Stimulated activated CD4-positive, alpha-beta T cell treated with anti-CD3 and anti-CD28 coated beads, Interleukin-2, amount 100 ng/mL, for 24 hours (primary cell): ENCODE data around the gene MED22.
A peak's percentile ranks its signal among the peaks of the same experiment; 100 is the strongest.
"Not testable (repeated sequence)": the region's sequence is repeated elsewhere in the genome, so short reads cannot be mapped to it uniquely, and the experiment has no call there.

ENCODE experiments used
- DNase-seq, 2 donors: peaks; one replicate each; pipeline ENCODE4 v3.0.0-alpha.2; 2020

Gene MED22

GRCh38 chr9:133347985-133348717, at the start of gene MED22, which contains the start of gene RPL7A:
MED22 (minus strand) TSS chr9:133348131; CDS start chr9:133346662, 1,469 bp downstream.
RPL7A (plus strand) TSS chr9:133348218; CDS start chr9:133348244, 26 bp downstream.
- DNase-seq: peak; percentile 92 to 94

GRCh38 chr9:133397370-133397769, 49.4 kb upstream of the MED22 start:
- DNase-seq: no peak

DNA sequence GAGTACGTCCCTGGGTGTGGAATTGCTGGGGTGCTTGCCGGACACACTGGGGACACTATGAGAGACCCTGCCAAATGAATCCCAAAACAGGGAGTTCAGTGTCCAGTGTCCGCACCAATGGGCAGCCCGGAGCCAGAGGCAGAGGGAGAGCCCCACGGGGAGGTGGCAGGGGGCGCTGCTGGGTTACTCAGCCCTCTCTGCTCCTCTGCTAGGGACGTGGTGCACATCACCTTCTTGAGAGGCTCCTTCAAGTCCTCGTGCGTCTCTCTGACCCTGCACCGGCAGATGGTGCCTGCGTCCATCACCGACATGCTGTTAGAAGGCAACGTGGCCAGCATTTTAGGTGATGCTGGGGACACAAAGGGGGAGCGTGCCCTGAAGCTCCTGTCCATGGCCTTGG, 49.0 kb upstream of the MED22 start:
- DNase-seq: no peak

GRCh38 chr9:133394687-133395271, 46.8 kb upstream of the MED22 start:
- DNase-seq: no peak

DNA sequence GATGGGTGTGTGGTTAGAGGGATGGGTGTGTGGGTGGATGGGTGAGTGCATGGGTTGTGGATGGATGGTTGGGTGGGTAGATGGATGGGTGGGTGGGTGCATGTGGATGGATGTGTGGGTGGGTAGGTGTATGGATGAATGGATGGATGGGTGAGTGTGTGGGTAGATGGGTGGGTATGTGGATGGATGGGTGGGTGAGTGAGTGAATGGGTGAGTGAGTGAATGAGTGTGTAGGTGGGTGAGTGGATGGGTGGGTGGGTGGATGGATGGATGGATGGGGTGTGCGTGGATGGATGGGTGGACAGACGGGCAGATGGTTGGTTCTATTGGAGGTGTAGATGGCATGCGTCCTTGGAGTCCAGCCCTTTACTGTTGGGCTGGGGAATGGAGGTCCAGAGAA, 45.5 kb upstream of the MED22 start:
- no peak for DNase-seq

DNA sequence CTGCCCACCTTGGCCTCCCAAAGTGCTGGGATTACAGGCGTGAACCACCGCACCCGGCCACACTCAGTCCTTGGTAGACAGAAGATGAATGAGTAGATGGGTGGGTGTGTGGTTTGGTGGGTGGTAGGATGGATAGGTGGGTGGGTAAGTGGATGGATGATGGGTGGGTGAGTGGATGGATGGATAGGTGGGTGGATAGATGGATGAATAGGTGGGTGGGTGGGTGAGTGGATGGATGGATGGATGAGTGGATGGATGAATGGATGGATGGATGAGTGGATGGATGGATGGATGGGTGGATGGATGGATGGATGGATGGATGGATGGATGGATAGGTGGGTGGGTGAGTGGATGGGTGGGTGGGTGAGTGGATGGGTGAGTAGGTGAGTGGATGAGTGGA, 44.4 kb upstream of the MED22 start:
- DNase-seq: not testable (repeated sequence)

GRCh38 chr9:133391449-133391848, 43.5 kb upstream of the MED22 start:
- not testable (repeated sequence) for DNase-seq

GRCh38 chr9:133390713-133391112, 42.8 kb upstream of the MED22 start:
- no peak for DNase-seq

DNA sequence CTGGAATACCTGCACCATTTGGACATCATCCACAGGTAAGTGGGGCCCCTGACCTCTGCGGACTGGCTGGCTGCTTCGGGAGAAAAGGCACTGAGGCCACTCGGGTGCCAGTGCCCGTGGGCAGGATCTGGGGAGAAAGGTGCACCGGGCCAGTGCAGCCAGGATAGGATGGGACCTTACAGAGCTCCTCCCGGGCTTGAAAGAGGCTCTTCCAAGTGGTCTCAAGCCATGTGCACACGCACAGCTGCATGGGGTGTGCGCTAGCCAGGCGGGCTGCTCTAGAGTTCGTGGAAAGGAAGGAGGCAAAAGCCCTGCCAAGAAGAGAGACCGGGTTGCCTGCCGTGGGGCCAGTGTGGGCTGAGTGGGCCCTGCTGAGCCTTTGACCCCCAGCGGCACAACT, 41.6 kb upstream of the MED22 start:
- DNase-seq: no peak

GRCh38 chr9:133389025-133389557, 41.2 kb upstream of the MED22 start:
- DNase-seq: no peak

DNA sequence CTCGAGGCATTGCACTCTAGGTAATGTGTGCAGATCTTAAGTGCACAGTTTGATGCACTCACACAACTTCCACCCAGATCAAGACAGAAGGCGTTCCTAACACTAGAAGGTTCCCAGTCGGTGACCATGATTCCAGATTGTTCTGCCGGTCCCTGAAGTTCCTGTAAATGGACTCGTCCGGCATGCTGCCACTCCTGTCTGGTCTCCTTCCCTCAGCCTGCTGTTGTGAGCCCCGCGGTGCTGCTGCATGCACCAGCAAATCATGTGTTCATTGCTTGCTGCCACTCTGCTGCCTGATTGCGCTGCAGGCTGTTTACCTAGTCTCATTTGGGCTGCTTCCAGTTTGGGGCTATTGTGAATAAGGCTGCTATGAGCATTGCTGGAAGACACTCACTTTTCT, 39.7 kb upstream of the MED22 start:
- DNase-seq: no peak

GRCh38 chr9:133386338-133386737, 38.4 kb upstream of the MED22 start:
- no peak for DNase-seq

DNA sequence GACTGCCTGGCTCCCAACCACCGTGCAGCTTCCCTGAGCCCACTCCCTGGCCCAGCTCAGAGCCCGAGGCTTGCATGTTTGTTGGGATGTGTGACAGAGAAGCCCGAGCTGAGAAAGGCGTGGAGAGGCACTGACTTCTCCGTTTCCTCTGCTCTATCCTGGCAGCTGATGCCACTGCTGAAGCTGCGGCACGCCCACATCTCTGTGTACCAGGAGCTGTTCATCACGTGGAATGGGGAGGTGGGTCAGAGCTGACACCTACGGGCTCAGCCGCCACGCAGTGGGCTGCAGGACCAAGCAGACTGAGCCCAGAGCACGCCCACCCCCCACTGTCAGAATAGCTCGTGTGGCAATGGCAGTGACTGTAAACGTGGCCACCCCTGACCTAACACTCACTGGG, 37.5 kb upstream of the MED22 start:
- no peak for DNase-seq

GRCh38 chr9:133384736-133385321, 36.9 kb upstream of the MED22 start:
- no peak for DNase-seq

- DNase-seq: no peak
These were observed 35.5 kb upstream of the MED22 start for GRCh38 chr9:133383438-133383837.

GRCh38 chr9:133382507-133383141, 34.7 kb upstream of the MED22 start:
- no peak for DNase-seq

GRCh38 chr9:133380734-133381133, 32.8 kb upstream of the MED22 start:
- DNase-seq: no peak

DNA sequence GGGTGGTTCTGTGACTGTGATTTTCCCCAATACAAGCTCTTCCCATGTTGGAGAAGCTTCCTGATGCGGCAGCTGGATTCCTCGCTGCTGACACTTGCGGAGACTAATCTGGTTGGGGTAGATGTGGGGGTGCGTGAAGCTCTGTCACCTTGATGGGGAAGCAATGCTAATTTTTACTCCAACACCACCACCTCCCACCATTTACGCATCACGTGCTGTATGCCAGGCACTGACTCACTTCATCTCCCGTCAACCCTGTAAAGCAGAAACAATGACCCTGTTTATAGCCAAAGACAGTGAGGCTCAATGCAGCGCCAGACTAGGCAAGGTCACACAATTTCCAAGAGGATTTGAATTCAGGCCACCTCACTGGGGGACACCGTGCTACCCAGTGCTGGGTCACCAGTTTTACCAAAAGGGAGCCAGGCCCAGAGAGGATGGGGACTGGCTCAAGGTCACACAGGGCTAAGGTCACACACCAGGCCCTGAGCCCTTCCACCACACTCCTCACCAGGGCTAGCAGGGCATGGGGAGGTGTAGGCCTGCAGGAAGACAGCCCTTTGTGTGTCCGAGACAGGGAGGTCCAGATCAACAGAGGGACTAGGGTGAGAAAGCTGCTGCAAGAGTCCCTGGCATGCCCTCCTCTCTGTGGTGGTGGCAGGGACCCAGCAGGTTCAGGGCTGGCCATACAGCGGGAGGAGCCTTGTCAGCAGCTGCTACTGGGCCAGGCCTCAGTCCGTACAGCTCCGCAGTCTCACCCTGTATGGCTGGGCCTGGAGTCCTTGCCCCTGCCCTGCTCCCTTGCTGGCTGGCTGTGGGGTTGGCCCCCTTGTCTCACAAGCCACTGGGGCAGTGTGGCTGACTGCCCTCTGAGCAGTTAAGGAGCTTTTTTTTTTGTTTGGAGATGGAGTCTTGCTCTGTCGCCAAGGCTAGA, 31.5 kb upstream of the MED22 start:
- no peak for DNase-seq

DNA sequence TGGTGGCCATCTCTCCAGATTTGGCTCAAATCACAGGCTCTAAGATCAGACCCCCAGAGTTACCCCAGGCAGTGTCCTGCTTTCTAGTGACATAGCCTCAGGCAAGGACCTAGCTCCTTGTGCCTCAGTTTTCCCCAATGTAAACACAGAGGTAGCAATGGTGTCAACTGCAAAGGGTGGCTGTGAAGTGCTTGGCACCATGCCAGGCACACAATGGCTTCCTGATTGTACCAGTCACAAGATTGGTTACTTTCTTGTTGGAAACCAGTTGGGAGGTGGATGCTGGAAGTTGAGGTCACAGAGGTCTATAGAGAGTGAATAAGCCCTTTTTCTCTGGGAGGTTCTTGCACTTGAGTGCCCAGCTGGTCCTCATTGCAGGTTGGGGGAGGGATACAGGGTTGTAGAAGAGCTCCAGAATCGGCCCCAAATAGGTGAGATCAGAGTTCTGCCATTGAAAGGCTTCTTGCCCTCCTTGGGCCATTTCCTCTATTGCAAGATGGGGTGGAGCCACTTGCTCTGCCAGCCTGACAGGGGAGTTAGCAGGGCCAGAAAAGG, 30.6 kb upstream of the MED22 start:
- no peak for DNase-seq

DNA sequence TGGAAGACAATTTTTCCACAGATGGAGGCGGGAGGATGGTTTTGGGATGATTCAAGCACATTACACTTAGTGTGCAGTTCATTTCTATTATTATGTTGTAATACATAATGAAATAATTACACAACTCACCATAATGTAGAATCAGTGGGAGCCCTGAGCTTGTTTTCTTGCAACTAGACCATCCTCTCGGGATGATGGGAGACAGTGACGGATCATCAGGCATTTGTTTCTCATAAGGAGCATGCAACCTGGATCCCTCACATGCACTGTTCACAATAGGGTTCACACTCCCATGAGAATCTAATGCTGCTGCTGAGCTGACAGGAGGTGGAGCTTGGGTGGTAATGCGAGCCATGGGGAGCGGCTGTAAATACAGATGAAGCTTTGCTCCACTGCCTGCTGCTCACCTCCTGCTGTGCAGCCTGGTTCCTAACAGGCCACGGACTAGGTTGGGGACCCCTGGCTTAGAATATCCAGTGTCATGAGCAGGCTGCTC, 29.8 kb upstream of the MED22 start:
- no peak for DNase-seq

GRCh38 chr9:133377280-133377679, 29.3 kb upstream of the MED22 start:
- not testable (repeated sequence) for DNase-seq
